ENCODE measurements around the gene CCDC88A.

DNA sequence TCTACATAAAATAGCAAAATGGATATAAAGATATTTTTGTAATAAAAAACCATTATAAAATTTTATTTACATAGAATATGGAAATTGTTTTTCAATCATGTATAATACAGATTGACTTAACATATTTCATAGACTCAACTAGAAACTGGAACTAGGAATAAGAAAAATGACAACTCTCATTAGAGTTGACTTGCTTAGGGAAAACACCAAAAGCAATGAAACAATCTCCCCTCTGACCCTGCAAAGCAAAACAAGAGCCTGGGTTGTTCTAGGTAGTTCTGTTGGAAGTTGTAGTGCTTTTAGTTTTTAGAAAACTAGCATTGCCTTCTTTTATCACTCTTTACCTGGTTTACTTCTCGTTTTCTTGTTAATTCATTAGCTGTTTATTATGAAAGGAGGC, 118.4 kb downstream of the CCDC88A start:
- TF ChIP-seq EZH2 (IDR thresholded peaks at IDR 0.05; ENCODE audit: insufficient read depth, poor library complexity, severe bottlenecking) (no peak), EZH2phosphoT487 (IDR thresholded peaks at IDR 0.05; ENCODE audit: insufficient read depth, low read depth) (no peak)
